BE2C (cell line): Measurements from ENCODE around the gene KRT1.

ENCODE experiments used
- DNase-seq: peaks from one replicate; pipeline ENCODE4 v3.0.0-alpha.2; 2020
- H3K27me3 ChIP-seq: fragments of 250-450 bp; sonication (Bioruptor Pico); 2 replicates; pipeline ENCODE4 v1.5.1; 2020; ENCODE audit warnings: mild to moderate bottlenecking
- H3K36me3 ChIP-seq: fragments of 250-450 bp; sonication (Bioruptor Pico); 2 replicates; pipeline ENCODE4 v1.5.1; 2020; ENCODE audit warnings: mild to moderate bottlenecking
- H3K4me1 ChIP-seq: fragments of 250-450 bp; sonication (Bioruptor Pico); 2 replicates; pipeline ENCODE4 v1.5.1; 2020
- H3K4me3 ChIP-seq: 2 replicates; pipeline ENCODE4 v1.5.1; 2011; ENCODE audit warnings: low read depth, low read length
- H3K9me3 ChIP-seq: fragments of 250-450 bp; sonication (Bioruptor Pico); 2 replicates; pipeline ENCODE4 v1.5.1; 2020
- CTCF ChIP-seq: IDR thresholded peaks from 2 replicates; pipeline ENCODE4 v1.5.1; 2012; ENCODE audit warnings: mild to moderate bottlenecking, low read depth, low read length

Gene KRT1

GRCh38 chr12:52660934-52661499, 19.2 kb downstream of the KRT1 start:
- Histone ChIP-seq H3K27me3 (peaks cover 24% of the 10 kb centered on the region), H3K4me1 (no peaks in the 10 kb centered on the region), H3K9me3 (no peaks in the 10 kb centered on the region), H3K4me3 (no peak overlapping the region), H3K36me3 (no peaks in the 10 kb centered on the region)
- no peak for TF ChIP-seq CTCF
- DNase-seq, result no peak

DNA sequence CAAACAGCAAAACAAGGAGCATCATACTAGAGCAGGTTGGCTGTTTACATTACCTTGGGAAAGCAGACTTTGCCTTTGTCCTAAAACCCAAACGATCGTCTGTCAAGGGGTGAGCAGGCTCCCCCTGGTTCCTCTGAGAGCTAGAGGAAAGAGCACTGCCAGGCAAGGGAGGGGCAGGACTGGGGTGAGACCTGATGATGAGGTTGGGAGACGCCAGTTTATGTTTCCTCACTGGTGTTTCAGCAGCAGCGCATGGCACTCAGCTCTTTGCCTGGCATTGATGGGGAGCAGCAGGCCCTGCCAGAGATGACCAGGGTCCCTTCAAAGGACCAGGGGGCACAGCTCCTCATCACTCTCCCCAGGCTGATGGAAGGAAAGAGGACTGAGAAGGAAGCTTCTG, 20.3 kb downstream of the KRT1 start:
- Histone ChIP-seq H3K4me1 (no peaks in the 10 kb centered on the region), H3K9me3 (no peaks in the 10 kb centered on the region), H3K36me3 (no peaks in the 10 kb centered on the region), H3K27me3 (peaks cover 21% of the 10 kb centered on the region), H3K4me3 (no peak overlapping the region)
- DNase-seq, result no peak
- TF ChIP-seq CTCF, result no peak

DNA sequence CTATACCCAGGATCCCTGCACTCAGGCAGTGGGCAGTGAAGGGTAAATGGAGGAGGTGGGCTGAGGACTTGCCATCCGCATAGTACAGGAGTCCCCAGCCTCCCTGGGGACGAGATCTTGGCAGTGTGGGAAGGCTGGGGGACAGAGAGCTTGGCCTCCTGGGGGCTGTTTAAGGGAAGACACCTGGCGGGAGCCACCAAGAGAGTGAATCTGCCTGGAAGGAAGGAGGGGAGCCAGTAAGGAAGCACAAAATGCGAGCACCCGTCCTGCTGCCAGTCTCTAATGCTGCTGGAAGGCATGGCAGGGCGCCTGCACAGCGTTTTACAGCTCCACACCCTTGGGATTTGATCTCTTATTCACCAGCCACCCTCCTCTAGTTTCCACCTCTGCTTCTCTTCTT, 20.8 kb downstream of the KRT1 start:
- DNase-seq, result no peak
- Histone ChIP-seq H3K4me1 (no peaks in the 10 kb centered on the region), H3K27me3 (peaks cover 21% of the 10 kb centered on the region), H3K4me3 (no peak overlapping the region), H3K9me3 (no peaks in the 10 kb centered on the region), H3K36me3 (no peaks in the 10 kb centered on the region)
- TF ChIP-seq CTCF, result no peak

GRCh38 chr12:52658196-52658595, 22.0 kb downstream of the KRT1 start:
- H3K27me3 ChIP-seq, result peaks cover 21% of the 10 kb centered on the region
- H3K4me3 ChIP-seq, result no peak overlapping the region
- TF ChIP-seq CTCF, result no peak
- DNase-seq, result no peak
- H3K9me3 ChIP-seq, result no peaks in the 10 kb centered on the region
- H3K4me1 ChIP-seq, result no peaks in the 10 kb centered on the region
- no peaks in the 10 kb centered on the region for H3K36me3 ChIP-seq

- H3K36me3 ChIP-seq, result no peaks in the 10 kb centered on the region
- DNase-seq, result no peak
- no peaks in the 10 kb centered on the region for H3K4me1 ChIP-seq
- no peaks in the 10 kb centered on the region for H3K9me3 ChIP-seq
- H3K27me3 ChIP-seq, result peaks cover 21% of the 10 kb centered on the region
- no peak for TF ChIP-seq CTCF
- H3K4me3 ChIP-seq, result no peak overlapping the region
Measured at GRCh38 chr12:52657250-52657902, 22.8 kb downstream of the KRT1 start.

DNA sequence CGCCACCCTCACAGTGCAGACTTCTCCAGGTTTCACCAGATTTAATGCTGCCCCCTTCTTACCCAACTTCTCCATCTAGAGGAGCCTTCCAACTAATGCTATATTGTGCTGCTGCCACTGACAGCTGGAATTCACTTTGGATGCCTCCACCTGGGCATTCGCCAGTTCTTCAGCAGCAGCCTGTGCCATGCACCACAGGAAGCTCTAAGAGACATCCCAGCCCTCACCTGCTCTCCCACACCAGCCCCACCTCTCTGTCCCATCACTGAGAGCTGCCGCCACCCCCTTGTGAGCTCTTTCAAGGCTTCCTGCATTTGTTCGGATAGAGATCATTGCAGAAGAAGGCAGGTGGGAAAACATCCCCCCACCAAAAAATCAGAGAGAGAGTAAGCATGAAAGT, 23.6 kb downstream of the KRT1 start:
- Histone ChIP-seq H3K36me3 (no peaks in the 10 kb centered on the region), H3K4me1 (no peaks in the 10 kb centered on the region), H3K4me3 (no peak overlapping the region), H3K27me3 (peaks cover 21% of the 10 kb centered on the region), H3K9me3 (no peaks in the 10 kb centered on the region)
- no peak for DNase-seq
- no peak for TF ChIP-seq CTCF
